ENCODE results near the gene CHAD. TPM values are rescaled to one million over a fixed set of nuclear protein-coding genes. Genes with fewer than 3 reads are reported as not detected.

Gene CHAD
- total RNA-seq, 4 donors from 2014 or later: not detected

- no peak for TF ChIP-seq CTCF (IDR thresholded peaks at IDR 0.05; ENCODE audit: low read depth)
Measured at GRCh38 chr17:50426814-50427787, 41.6 kb downstream of the CHAD start.

GRCh38 chr17:50426472-50426782 lies 42.3 kb downstream of the CHAD start:
- no peak for TF ChIP-seq CTCF (IDR thresholded peaks at IDR 0.05; ENCODE audit: low read depth)

GRCh38 chr17:50425682-50426471 lies 42.8 kb downstream of the CHAD start, which contains the start of gene ACSF2:
TSS of gene ACSF2 (plus strand) at chr17:50426218. CDS start at chr17:50426262, 44 bp downstream.
- TF ChIP-seq CTCF (IDR thresholded peaks at IDR 0.05; ENCODE audit: low read depth): no peak

DNA sequence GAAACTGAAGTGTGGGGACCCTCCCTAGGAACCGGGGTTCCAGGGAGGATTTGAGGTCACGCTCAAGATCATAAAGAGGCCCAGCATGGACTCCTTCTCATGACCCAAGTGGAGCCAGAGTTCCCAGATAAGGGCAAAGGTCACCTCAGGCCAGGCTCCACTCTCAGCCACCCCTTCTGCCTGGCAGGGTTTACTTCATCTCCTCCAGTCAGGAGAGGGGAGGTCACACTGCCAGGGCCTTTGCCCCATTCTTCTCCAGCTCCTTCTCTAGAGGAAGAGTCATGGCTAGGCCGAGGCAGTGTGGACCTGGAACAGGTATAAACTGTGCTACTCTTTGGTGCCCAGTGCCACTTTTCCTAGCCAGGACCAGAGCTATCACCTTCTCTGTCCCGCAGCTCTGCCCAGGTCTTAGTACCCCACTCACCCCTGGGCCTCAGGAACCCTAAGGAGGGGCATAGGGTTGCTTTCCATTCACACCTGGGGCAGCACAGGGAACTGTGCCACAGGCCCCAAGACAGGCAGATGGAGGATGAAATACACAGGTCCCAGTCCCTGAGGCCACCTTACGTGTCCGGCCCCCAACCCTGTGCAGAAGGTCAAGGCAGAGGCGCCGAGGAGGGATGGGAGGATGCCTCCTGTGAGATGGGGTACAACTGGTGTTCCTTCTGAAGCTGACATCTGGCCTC lies 43.5 kb downstream of the CHAD start:
- no peak for TF ChIP-seq CTCF (IDR thresholded peaks at IDR 0.05; ENCODE audit: low read depth)

GRCh38 chr17:50424246-50424995 lies 44.3 kb downstream of the CHAD start:
- no peak for TF ChIP-seq CTCF (IDR thresholded peaks at IDR 0.05; ENCODE audit: low read depth)

GRCh38 chr17:50423553-50424159 lies 45.0 kb downstream of the CHAD start:
- no peak for TF ChIP-seq CTCF (IDR thresholded peaks at IDR 0.05; ENCODE audit: low read depth)
